Measurements from ENCODE around the gene TBC1D30. TPM values are rescaled to one million over a fixed set of nuclear protein-coding genes. Genes with fewer than 3 reads are reported as not detected.

The TBC1D30 gene
- total RNA-seq, 4 donors from 2014 or later, result 2.5 to 11.4 (median 6.6) TPM

GRCh38 chr12:64923536-64923935 lies 99.1 kb downstream of the TBC1D30 start:
- Histone ChIP-seq H3K27me3 (no peaks in the 10 kb centered on the region), H3K27ac (no peak overlapping the region), H3K4me1 (no peaks in the 10 kb centered on the region), H3K36me3 (no peaks in the 10 kb centered on the region), H3K4me3 (no peak overlapping the region), H3K9me3 (no peaks in the 10 kb centered on the region)
- no peak for DNase-seq (ENCODE audit: low spot score in 2 of 2)
- no peak for TF ChIP-seq POLR2A (IDR thresholded peaks at IDR 0.05)

Other genes with a start within 250 kb of the TBC1D30 start
- 10 to 100 TPM; 14.7 to 18.3 (median 16.7) TPM for gene RASSF3, start 214.2 kb upstream of the TBC1D30 start, total RNA-seq
- gene GNS, start 65.2 kb upstream of the TBC1D30 start, total RNA-seq, result 10 to 100 TPM; 72.2 to 88.4 (median 81.4) TPM

Measured in tibial nerve (tissue), 4 donors.